Measurements from ENCODE around the gene TNK2. TPM values are rescaled to one million over a fixed set of nuclear protein-coding genes. Genes with fewer than 3 reads are reported as not detected.

Gene TNK2
- total RNA-seq, 1 experiment from 2014 or later, result 30.3 TPM

GRCh38 chr3:195887670-195888069, 20.7 kb downstream of the TNK2 start:
- DNase-seq, result no peak
- H3K4me3 ChIP-seq (ENCODE audit: insufficient read depth, low read depth, low read length), result no peak overlapping the region
- peaks cover 7% of the 10 kb centered on the region for H3K36me3 ChIP-seq (replicated peaks; ENCODE audit: control insufficient read depth, insufficient read depth, low read length)
- H3K27me3 ChIP-seq (ENCODE audit: control insufficient read depth, insufficient read depth, low read length), result no peaks in the 10 kb centered on the region

DNA sequence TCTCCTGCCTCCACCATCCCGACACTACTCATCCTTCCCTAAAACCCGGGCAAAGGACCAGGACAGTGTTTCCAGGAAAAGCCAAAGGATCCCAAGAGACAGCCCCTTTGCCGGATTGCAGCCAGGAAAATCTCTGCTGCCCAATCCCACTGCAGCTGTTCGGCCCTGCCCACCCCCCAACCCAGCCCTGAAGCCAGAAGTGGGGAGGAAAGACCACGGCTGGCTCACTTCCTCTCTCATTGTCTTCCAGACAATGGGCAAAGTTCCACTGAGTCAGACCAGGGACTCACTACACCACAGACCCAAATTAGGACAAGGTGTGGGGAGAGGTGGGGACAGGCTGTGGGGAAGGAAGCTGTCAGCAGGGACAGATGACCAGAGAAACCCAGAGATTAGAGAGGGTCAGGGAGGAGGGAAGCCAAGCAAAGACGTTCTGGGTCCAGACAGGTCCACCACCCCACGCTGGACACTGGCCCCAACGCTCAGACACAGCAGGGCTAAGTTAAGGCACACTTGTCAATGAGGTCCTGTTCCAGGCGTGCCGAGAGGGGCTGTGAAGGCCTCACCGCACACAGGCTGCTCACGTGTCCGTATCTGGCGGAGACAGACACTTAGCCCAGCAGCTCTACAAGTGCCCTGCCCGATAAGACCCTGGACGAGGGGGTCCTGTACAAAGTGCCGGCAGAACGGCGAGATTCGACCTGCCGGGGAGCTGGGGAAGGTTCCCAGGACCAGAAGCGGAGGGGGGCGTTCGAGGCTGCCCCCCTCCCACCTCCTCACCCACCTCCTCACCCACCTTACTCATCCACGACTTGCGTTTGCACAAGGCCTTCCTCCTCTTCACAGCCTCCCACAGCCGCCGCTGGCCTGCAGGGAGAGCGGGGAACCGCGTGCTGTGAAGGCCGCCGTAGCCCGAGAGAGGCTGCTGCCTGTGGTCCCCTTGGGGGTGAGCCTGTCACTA, 21.9 kb downstream of the TNK2 start:
- Histone ChIP-seq H3K36me3 (replicated peaks; ENCODE audit: control insufficient read depth, insufficient read depth, low read length) (peaks cover 13% of the 10 kb centered on the region), H3K4me3 (ENCODE audit: insufficient read depth, low read depth, low read length) (no peak overlapping the region), H3K27me3 (ENCODE audit: control insufficient read depth, insufficient read depth, low read length) (no peaks in the 10 kb centered on the region)
- DNase-seq, result no peak

DNA sequence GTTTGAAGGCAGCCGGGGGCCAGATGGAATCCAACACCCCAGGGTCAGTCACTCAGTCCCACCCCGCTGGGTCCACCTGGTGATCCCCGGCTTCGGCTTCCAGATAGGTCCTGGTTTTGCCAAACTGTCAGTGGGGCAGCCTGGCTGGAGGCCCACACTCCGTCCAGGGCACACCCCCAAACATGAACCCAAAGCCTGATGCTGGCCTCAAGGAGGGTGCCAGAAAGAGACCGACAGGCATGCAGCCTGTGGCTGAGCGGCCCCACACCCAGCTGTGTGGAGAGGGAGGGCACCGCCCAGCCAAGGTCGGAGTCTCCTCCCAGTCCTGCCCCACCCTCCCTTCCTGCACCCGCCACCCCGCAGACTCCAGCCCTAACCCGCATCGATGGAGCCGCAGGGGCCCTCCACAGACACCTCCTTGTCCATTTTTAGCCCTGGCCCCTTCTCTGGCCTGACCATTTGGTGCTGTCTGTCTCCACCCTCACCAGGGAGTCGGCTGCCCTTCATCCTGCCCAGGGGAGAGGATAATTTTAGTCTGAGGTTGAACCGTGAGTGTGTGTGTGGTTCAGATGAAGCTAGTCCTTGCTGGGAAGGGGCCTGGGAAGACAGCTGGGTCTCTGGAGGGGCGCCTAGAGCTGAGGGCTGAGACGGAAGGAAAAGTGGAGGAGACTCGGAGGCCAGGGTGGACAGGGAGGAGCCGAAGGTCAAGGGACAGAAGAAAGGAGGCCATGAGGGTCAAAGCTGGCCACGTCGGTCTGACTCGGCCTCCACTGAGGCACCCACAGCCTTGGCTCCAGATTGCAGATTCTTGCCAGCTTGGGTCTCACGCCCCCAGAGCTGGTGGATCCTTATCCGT, 23.1 kb downstream of the TNK2 start:
- Histone ChIP-seq H3K27me3 (ENCODE audit: control insufficient read depth, insufficient read depth, low read length) (no peaks in the 10 kb centered on the region), H3K36me3 (replicated peaks; ENCODE audit: control insufficient read depth, insufficient read depth, low read length) (peaks cover 13% of the 10 kb centered on the region), H3K4me3 (ENCODE audit: insufficient read depth, low read depth, low read length) (no peak overlapping the region)
- DNase-seq, result no peak

- DNase-seq, result no peak
- Histone ChIP-seq H3K27me3 (ENCODE audit: control insufficient read depth, insufficient read depth, low read length) (no peaks in the 10 kb centered on the region), H3K4me3 (ENCODE audit: insufficient read depth, low read depth, low read length) (no peak overlapping the region), H3K36me3 (replicated peaks; ENCODE audit: control insufficient read depth, insufficient read depth, low read length) (peaks cover 13% of the 10 kb centered on the region)
These were observed 23.7 kb downstream of the TNK2 start for GRCh38 chr3:195884691-195885035.

GRCh38 chr3:195883801-195884200, 24.6 kb downstream of the TNK2 start:
- H3K4me3 ChIP-seq (ENCODE audit: insufficient read depth, low read depth, low read length), result no peak overlapping the region
- peaks cover 15% of the 10 kb centered on the region for H3K36me3 ChIP-seq (replicated peaks; ENCODE audit: control insufficient read depth, insufficient read depth, low read length)
- H3K27me3 ChIP-seq (ENCODE audit: control insufficient read depth, insufficient read depth, low read length), result no peaks in the 10 kb centered on the region
- DNase-seq, result no peak

- no peaks in the 10 kb centered on the region for H3K27me3 ChIP-seq (ENCODE audit: control insufficient read depth, insufficient read depth, low read length)
- no peak overlapping the region for H3K4me3 ChIP-seq (ENCODE audit: insufficient read depth, low read depth, low read length)
- H3K36me3 ChIP-seq (replicated peaks; ENCODE audit: control insufficient read depth, insufficient read depth, low read length), result peaks cover 17% of the 10 kb centered on the region
- no peak for DNase-seq
These were observed 25.2 kb downstream of the TNK2 start for GRCh38 chr3:195883160-195883559.

DNA sequence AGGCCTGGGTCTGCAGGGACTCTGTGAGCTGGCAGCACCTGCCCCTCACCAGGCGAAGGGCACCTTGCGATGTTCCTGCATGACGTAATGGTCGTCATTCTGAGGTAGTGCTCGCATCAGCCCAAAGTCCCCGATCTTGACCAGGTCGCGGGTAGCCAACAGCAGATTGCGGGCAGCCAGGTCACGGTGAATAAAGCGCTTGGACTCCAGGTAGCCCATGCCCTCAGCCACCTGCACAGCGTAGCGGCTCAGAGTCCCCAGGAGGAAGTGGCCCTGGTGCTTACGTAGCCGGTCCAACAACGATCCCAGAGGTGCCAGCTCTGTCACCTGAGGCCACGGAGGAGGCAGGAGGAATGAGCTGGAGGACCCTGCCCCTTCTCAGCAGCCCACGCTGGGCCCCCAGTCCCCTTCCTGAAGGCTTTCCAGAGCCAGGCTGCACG, 26.3 kb downstream of the TNK2 start:
- H3K4me3 ChIP-seq (ENCODE audit: insufficient read depth, low read depth, low read length), result no peak overlapping the region
- H3K36me3 ChIP-seq (replicated peaks; ENCODE audit: control insufficient read depth, insufficient read depth, low read length), result peaks cover 19% of the 10 kb centered on the region
- no peaks in the 10 kb centered on the region for H3K27me3 ChIP-seq (ENCODE audit: control insufficient read depth, insufficient read depth, low read length)
- no peak for DNase-seq

- DNase-seq, result no peak
- Histone ChIP-seq H3K27me3 (ENCODE audit: control insufficient read depth, insufficient read depth, low read length) (no peaks in the 10 kb centered on the region), H3K36me3 (replicated peaks; ENCODE audit: control insufficient read depth, insufficient read depth, low read length) (peaks cover 19% of the 10 kb centered on the region), H3K4me3 (ENCODE audit: insufficient read depth, low read depth, low read length) (no peak overlapping the region)
These were observed 26.9 kb downstream of the TNK2 start for GRCh38 chr3:195881276-195881988.

- Histone ChIP-seq H3K27me3 (ENCODE audit: control insufficient read depth, insufficient read depth, low read length) (no peaks in the 10 kb centered on the region), H3K36me3 (replicated peaks; ENCODE audit: control insufficient read depth, insufficient read depth, low read length) (peaks cover 19% of the 10 kb centered on the region), H3K4me3 (ENCODE audit: insufficient read depth, low read depth, low read length) (no peak overlapping the region)
- DNase-seq, result no peak
These were observed 28.3 kb downstream of the TNK2 start for GRCh38 chr3:195880037-195880431.

GRCh38 chr3:195879416-195880036, 28.8 kb downstream of the TNK2 start:
- Histone ChIP-seq H3K4me3 (ENCODE audit: insufficient read depth, low read depth, low read length) (no peak overlapping the region), H3K36me3 (replicated peaks; ENCODE audit: control insufficient read depth, insufficient read depth, low read length) (peaks cover 19% of the 10 kb centered on the region), H3K27me3 (ENCODE audit: control insufficient read depth, insufficient read depth, low read length) (no peaks in the 10 kb centered on the region)
- no peak for DNase-seq

DNA sequence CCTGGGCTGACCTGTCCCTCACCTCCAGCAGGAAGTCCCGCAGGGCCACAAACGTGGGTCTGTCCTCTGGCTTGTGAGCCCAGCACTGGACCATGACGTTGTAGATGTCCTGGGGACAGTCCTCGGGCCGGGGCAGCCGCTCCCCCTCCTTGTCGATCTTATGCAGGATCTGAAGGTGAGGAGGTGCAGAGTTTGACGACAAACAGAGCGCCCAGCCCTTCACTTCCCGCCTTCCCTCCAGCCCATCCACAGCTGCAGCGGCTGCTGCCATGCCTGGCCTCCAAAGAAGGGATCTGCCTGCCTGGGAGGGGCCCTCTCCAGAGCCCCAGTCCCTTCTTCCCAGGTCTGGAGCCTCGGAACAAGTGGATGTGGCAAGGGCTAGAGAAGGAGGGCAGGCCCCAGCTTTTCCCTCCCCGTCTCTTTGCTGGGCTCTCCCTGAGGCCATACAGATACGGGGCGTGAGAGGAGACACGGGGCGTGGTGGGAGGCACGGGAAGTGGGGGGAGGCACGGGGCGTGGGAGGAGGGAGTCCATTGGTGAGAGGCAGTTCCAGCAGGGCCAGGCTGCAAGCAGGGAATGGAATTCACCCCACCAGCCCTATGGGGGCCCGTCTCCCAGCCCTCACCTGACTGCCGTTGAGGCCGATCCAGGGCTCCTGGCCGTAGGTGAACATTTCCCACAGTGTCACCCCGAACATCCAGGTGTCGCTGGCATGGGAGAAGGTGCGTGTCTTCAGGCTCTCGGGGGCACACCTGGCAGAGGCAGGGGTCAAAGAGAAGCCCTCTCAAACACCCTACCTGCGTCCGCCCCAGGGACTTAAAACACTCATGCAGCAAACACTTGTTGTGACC, 29.7 kb downstream of the TNK2 start:
- H3K27me3 ChIP-seq (ENCODE audit: control insufficient read depth, insufficient read depth, low read length), result no peaks in the 10 kb centered on the region
- DNase-seq, result no peak

DNA sequence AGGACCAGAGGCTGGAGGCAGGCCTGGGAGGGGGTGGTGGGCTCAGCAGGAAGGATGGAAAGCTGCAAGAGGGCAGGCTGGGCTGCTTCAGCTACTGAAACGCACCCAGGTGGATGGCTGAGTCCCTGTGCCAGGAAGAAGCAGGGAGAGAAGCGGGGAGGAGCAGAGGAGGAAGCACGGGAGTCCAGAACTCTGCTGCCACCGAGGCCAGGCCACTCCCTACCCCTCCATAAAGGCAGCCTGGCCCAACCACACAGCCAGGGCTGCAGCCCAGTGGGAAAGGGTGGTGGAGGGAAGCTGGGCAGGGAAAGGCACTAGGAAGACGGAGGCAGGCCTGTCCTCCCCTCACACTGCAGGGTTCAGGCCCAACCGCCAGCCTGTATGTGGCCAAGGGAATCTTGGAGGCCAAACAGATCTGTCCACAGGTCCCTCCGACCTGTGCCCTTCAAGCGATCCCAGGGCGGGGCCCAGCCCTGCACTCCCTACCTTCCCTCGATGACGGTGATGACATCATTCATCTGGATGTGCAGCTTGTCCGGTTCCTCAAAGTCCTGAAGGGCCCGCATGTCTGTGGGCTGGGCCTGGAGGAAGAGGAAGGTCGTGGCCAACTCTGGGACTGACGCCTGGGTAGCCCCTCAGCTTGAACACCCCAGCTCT, 30.5 kb downstream of the TNK2 start:
- Histone ChIP-seq H3K4me3 (ENCODE audit: insufficient read depth, low read depth, low read length) (no peak overlapping the region), H3K36me3 (replicated peaks; ENCODE audit: control insufficient read depth, insufficient read depth, low read length) (peaks cover 16% of the 10 kb centered on the region), H3K27me3 (ENCODE audit: control insufficient read depth, insufficient read depth, low read length) (no peaks in the 10 kb centered on the region)
- no peak for DNase-seq

More for the DNA sequence above, 29.7 kb downstream of the TNK2 start:
- peaks cover 18% of the 10 kb centered on the region for H3K36me3 ChIP-seq (replicated peaks; ENCODE audit: control insufficient read depth, insufficient read depth, low read length)
- H3K4me3 ChIP-seq (ENCODE audit: insufficient read depth, low read depth, low read length), result no peak overlapping the region

DNA sequence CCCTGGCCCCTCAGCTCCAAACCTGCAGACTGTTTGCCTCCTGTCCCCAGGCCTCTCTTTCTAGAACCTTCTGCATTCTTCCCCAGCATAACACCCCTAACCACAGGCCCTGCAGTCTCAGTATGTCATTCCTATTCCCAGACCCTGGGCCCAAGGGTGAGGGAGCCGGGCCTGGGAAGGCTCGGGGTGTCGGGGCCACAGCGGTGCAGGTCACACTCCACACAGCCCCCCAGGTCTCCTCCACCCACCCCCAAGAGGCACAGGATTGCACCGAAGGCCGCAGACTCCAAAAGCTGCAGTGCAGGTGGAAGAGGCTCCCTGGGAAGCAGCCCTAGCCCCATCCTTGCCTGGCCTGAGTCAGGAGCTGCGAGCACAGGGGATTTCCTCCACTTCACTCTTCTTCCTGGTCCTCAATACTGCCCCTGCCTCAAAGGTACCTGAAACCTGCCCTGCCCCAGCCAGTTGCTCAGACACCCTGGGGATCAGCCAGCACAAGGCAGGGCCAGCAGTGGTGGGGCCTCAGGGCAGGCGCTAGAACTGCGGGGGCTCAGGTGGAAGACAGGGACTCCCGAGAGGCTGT, 31.1 kb downstream of the TNK2 start:
- Histone ChIP-seq H3K36me3 (replicated peaks; ENCODE audit: control insufficient read depth, insufficient read depth, low read length) (peaks cover 14% of the 10 kb centered on the region), H3K27me3 (ENCODE audit: control insufficient read depth, insufficient read depth, low read length) (no peaks in the 10 kb centered on the region), H3K4me3 (ENCODE audit: insufficient read depth, low read depth, low read length) (no peak overlapping the region)
- DNase-seq, result no peak
